ENCODE measurements around the gene CD300LB. TPM values are rescaled to one million over a fixed set of nuclear protein-coding genes. Genes with fewer than 3 reads are reported as not detected.

Gene CD300LB
- total RNA-seq, 2 donors from 2014 or later, result 0.69 TPM; not detected in 1

DNA sequence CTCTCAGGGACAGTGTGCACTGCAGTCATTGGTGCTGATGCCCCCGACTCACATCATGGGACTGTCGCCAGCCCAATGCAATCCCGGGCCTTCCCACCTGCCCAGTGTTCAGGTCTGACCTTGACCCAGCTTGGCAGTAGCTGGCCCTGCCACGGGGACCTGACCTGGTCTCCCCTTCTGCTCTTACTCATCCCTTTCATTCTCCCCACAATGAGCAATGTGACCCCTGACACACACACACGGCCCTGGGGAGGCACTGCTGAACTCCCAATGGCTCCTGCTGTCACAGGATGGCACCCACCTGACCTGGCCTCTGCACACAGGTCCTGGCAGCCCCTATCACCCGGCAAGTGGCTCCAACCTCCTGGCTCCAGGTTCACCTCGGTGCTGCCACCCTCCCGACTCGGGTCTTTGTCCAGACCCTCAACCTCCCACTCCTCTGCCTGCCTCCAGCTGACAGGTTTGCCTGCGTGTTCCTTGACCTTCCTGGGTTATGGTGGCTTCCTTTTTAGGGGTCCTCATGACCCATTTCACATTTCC lies 8.1 kb upstream of the CD300LB start:
- Histone ChIP-seq H3K4me3 (no peak overlapping the region), H3K4me1 (no peaks in the 10 kb centered on the region), H3K27me3 (no peaks in the 10 kb centered on the region), H3K9ac (ENCODE audit: low read depth in 2 of 2, low read length in 2 of 2) (no peak overlapping the region), H3K9me3 (no peaks in the 10 kb centered on the region), H3K27ac (no peak overlapping the region), H3K36me3 (no peaks in the 10 kb centered on the region)
- TF ChIP-seq, protein P1, sequence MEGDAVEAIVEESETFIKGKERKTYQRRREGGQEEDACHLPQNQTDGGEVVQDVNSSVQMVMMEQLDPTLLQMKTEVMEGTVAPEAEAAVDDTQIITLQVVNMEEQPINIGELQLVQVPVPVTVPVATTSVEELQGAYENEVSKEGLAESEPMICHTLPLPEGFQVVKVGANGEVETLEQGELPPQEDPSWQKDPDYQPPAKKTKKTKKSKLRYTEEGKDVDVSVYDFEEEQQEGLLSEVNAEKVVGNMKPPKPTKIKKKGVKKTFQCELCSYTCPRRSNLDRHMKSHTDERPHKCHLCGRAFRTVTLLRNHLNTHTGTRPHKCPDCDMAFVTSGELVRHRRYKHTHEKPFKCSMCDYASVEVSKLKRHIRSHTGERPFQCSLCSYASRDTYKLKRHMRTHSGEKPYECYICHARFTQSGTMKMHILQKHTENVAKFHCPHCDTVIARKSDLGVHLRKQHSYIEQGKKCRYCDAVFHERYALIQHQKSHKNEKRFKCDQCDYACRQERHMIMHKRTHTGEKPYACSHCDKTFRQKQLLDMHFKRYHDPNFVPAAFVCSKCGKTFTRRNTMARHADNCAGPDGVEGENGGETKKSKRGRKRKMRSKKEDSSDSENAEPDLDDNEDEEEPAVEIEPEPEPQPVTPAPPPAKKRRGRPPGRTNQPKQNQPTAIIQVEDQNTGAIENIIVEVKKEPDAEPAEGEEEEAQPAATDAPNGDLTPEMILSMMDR (IDR thresholded peaks at IDR 0.05), result no peak
- DNase-seq, result no peak
- intact Hi-C loops (cut with DNase I), result no loop called here

- DNase-seq, result no peak
- Histone ChIP-seq H3K36me3 (no peaks in the 10 kb centered on the region), H3K4me1 (no peaks in the 10 kb centered on the region), H3K9me3 (no peaks in the 10 kb centered on the region), H3K4me3 (no peak overlapping the region), H3K27ac (no peak overlapping the region), H3K27me3 (no peaks in the 10 kb centered on the region), H3K9ac (ENCODE audit: low read depth in 2 of 2, low read length in 2 of 2) (no peak overlapping the region)
- intact Hi-C loops (cut with DNase I), result no loop called here
- TF ChIP-seq, protein P1 (IDR thresholded peaks at IDR 0.05), result no peak
Observed at GRCh38 chr17:74536890-74537289, 5.6 kb upstream of the CD300LB start.

- Histone ChIP-seq H3K4me3 (no peak overlapping the region), H3K9me3 (no peaks in the 10 kb centered on the region), H3K4me1 (no peaks in the 10 kb centered on the region), H3K27ac (no peak overlapping the region), H3K27me3 (no peaks in the 10 kb centered on the region), H3K9ac (ENCODE audit: low read depth in 2 of 2, low read length in 2 of 2) (no peak overlapping the region), H3K36me3 (no peaks in the 10 kb centered on the region)
- TF ChIP-seq, protein P1 (IDR thresholded peaks at IDR 0.05), result no peak
- peak; percentile 48 for DNase-seq
- intact Hi-C loops (cut with DNase I), result no loop called here
Observed at GRCh38 chr17:74532115-74532514, 840 bp upstream of the CD300LB start.

GRCh38 chr17:74530831-74531150 lies 484 bp downstream of the CD300LB start:
- Histone ChIP-seq H3K36me3 (no peaks in the 10 kb centered on the region), H3K27me3 (no peaks in the 10 kb centered on the region), H3K9me3 (no peaks in the 10 kb centered on the region), H3K4me1 (no peaks in the 10 kb centered on the region), H3K4me3 (no peak overlapping the region), H3K9ac (ENCODE audit: low read depth in 2 of 2, low read length in 2 of 2) (no peak overlapping the region), H3K27ac (no peak overlapping the region)
- DNase-seq, result no peak
- TF ChIP-seq, protein P1 (IDR thresholded peaks at IDR 0.05), result no peak
- intact Hi-C loops (cut with DNase I), result no loop called here

- intact Hi-C loops (cut with DNase I), result no loop called here
- Histone ChIP-seq H3K4me3 (no peak overlapping the region), H3K27ac (no peak overlapping the region), H3K4me1 (no peaks in the 10 kb centered on the region), H3K27me3 (no peaks in the 10 kb centered on the region), H3K9me3 (no peaks in the 10 kb centered on the region), H3K36me3 (no peaks in the 10 kb centered on the region), H3K9ac (ENCODE audit: low read depth in 2 of 2, low read length in 2 of 2) (no peak overlapping the region)
- DNase-seq, result no peak
- TF ChIP-seq, protein P1 (IDR thresholded peaks at IDR 0.05), result no peak
Observed at GRCh38 chr17:74529243-74529642, 2.0 kb downstream of the CD300LB start.

Data from colonic mucosa (tissue), 4 donors.